DOHH2 (cell line): Measurements from ENCODE around the gene CYS1.

Experiments
- H3F3A ChIP-seq: fragments of 200-600 bp; sonication (generic), shearing (Covaris generic); 2 replicates; pipeline ENCODE4 v1.6.0; 2016; ENCODE audit warnings: antibody characterized with exemption, mild to moderate bottlenecking; ENCODE audit not compliant: control insufficient read depth, insufficient read depth
- H3K27ac ChIP-seq: fragments of 200-600 bp; sonication (generic); 2 replicates; pipeline ENCODE4 v1.5.1; 2014; ENCODE audit warnings: low read depth, mild to moderate bottlenecking, low read length, moderate library complexity
- H3K27me3 ChIP-seq: fragments of 200-600 bp; sonication (generic); 2 replicates; pipeline ENCODE4 v1.6.1; 2014; ENCODE audit warnings: mild to moderate bottlenecking, low read length, mixed read lengths; ENCODE audit not compliant: control insufficient read depth
- H3K36me3 ChIP-seq: fragments of 200-600 bp; sonication (generic); 2 replicates; pipeline ENCODE4 v1.6.1; 2014; ENCODE audit warnings: mild to moderate bottlenecking, low read length, moderate library complexity, mixed read lengths; ENCODE audit not compliant: control insufficient read depth
- H3K4me1 ChIP-seq: fragments of 200-600 bp; sonication (generic); 2 replicates; pipeline ENCODE4 v1.6.1; 2014; ENCODE audit warnings: mild to moderate bottlenecking, low read length, mixed read lengths; ENCODE audit not compliant: control insufficient read depth
- H3K4me2 ChIP-seq: fragments of 200-600 bp; sonication (generic); 2 replicates; pipeline ENCODE4 v1.6.0; 2014; ENCODE audit warnings: mild to moderate bottlenecking, low read length, moderate library complexity
- H3K4me3 ChIP-seq: fragments of 200-600 bp; sonication (generic); 2 replicates; pipeline ENCODE4 v1.5.1; 2014; ENCODE audit warnings: mild to moderate bottlenecking, low read length, mixed read lengths
- H3K79me2 ChIP-seq: fragments of 200-600 bp; sonication (generic); 2 replicates; pipeline ENCODE4 v1.6.1; 2014; ENCODE audit warnings: mild to moderate bottlenecking, low read length, mixed read lengths; ENCODE audit not compliant: control insufficient read depth
- H3K9me2 ChIP-seq: fragments of 200-600 bp; sonication (generic); replicated peaks from 2 replicates; pipeline ENCODE4 v1.6.1; 2014; ENCODE audit warnings: mild to moderate bottlenecking, low read length, mixed read lengths; ENCODE audit not compliant: control insufficient read depth
- H3K9me3 ChIP-seq: fragments of 200-600 bp; sonication (generic); 2 replicates; pipeline ENCODE4 v1.6.1; 2014; ENCODE audit warnings: antibody characterized with exemption, low read length, mixed read lengths; ENCODE audit not compliant: control insufficient read depth, insufficient read depth
- H4K20me1 ChIP-seq: fragments of 200-600 bp; sonication (generic); 2 replicates; pipeline ENCODE4 v1.6.0; 2014; ENCODE audit warnings: low read depth, mild to moderate bottlenecking, antibody characterized with exemption, low read length, moderate library complexity; ENCODE audit not compliant: control insufficient read depth, insufficient read depth
- EZH2phosphoT487 ChIP-seq: fragments of 200-600 bp; sonication (generic); IDR thresholded peaks from 2 replicates; pipeline ENCODE4 v1.6.1; 2017; ENCODE audit warnings: borderline replicate concordance, mild to moderate bottlenecking, antibody characterized with exemption, low read length, moderate library complexity, mixed read lengths
- TF ChIP-seq, protein P1 (sequence below): fragments of 200-600 bp; sonication (generic); IDR thresholded peaks from one replicate; pipeline ENCODE4 v1.5.1; 2014; ENCODE audit warnings: antibody characterized with exemption, mild to moderate bottlenecking, low read depth, low read length; ENCODE audit not compliant: poor library complexity, severe bottlenecking

CYS1 gene

GRCh38 chr2:10008809-10009176, 71.4 kb downstream of the CYS1 start:
- H3K79me2 ChIP-seq, result no peaks in the 10 kb centered on the region
- H3K4me2 ChIP-seq, result no peak overlapping the region
- no peak overlapping the region for H3K27ac ChIP-seq
- H3K27me3 ChIP-seq, result no peaks in the 10 kb centered on the region
- no peaks in the 10 kb centered on the region for H3K9me2 ChIP-seq
- H3K9me3 ChIP-seq, result peaks cover 20% of the 10 kb centered on the region; the same call in 1 of the 2 replicates
- TF ChIP-seq, protein P1, sequence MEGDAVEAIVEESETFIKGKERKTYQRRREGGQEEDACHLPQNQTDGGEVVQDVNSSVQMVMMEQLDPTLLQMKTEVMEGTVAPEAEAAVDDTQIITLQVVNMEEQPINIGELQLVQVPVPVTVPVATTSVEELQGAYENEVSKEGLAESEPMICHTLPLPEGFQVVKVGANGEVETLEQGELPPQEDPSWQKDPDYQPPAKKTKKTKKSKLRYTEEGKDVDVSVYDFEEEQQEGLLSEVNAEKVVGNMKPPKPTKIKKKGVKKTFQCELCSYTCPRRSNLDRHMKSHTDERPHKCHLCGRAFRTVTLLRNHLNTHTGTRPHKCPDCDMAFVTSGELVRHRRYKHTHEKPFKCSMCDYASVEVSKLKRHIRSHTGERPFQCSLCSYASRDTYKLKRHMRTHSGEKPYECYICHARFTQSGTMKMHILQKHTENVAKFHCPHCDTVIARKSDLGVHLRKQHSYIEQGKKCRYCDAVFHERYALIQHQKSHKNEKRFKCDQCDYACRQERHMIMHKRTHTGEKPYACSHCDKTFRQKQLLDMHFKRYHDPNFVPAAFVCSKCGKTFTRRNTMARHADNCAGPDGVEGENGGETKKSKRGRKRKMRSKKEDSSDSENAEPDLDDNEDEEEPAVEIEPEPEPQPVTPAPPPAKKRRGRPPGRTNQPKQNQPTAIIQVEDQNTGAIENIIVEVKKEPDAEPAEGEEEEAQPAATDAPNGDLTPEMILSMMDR, result no peak
- no peak for TF ChIP-seq EZH2phosphoT487
- no peak overlapping the region for H3K4me3 ChIP-seq
- no peaks in the 10 kb centered on the region for H3K4me1 ChIP-seq
- no peaks in the 10 kb centered on the region for H3K36me3 ChIP-seq
- no peaks in the 10 kb centered on the region for H4K20me1 ChIP-seq
- H3F3A ChIP-seq, result no peaks in the 10 kb centered on the region

DNA sequence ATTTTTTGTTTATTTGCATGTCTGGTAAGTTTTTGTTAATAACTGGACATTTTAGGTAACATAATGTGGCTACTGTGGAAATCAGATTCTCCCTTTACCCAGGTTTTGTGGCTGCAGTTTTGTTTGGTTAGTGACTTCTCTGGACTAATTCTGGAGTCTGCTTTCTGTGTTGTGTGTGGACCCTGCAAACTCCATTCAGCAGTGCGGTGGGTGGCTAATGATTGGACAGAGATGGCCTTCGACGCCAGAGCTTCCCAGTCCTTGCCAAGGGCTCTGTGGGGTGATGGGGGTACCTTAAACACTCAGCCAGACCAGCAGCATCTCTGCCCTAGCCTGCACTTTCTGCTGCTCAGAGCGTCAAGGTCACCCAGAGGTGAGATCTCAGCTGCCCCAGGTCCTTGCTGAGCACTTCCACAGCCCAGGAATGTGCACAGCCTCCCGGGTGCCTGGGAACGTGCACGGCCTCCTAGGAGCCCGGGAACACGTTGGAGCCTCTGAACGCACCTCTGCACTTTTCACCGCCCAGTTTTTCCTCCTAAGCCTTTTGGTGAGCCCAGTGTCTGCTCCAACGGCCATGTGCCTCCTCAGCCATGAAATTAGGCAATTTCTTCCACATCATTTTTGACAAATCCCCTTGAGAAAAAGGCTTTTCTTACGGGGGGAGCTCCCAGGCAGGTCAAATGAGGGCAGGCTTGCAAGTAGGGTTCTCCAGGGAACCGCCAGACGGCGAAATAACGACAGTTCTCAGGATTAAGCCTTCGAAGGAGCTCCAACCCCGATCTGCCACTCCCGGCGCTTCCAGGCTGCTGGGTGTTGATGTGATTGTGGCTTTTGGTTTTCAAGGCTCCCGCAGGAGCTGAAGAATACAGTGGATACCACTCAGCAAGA, 72.0 kb downstream of the CYS1 start:
- Histone ChIP-seq H3K79me2 (no peaks in the 10 kb centered on the region), H4K20me1 (no peaks in the 10 kb centered on the region), H3F3A (no peaks in the 10 kb centered on the region), H3K27ac (no peak overlapping the region), H3K4me1 (no peaks in the 10 kb centered on the region), H3K27me3 (no peaks in the 10 kb centered on the region), H3K9me3 (peaks cover 18% of the 10 kb centered on the region; the same call in 1 of the 2 replicates), H3K4me2 (no peak overlapping the region), H3K36me3 (no peaks in the 10 kb centered on the region), H3K9me2 (no peaks in the 10 kb centered on the region), H3K4me3 (no peak overlapping the region)
- TF ChIP-seq, protein P1, result no peak
- no peak for TF ChIP-seq EZH2phosphoT487

GRCh38 chr2:10007435-10007834, 72.8 kb downstream of the CYS1 start:
- Histone ChIP-seq H3K4me1 (no peaks in the 10 kb centered on the region), H3F3A (no peaks in the 10 kb centered on the region), H3K27me3 (no peaks in the 10 kb centered on the region), H3K9me2 (no peaks in the 10 kb centered on the region), H3K36me3 (no peaks in the 10 kb centered on the region), H3K4me2 (no peak overlapping the region), H3K79me2 (no peaks in the 10 kb centered on the region), H3K27ac (no peak overlapping the region), H3K4me3 (no peak overlapping the region), H4K20me1 (no peaks in the 10 kb centered on the region), H3K9me3 (peaks cover 11% of the 10 kb centered on the region; the same call in 1 of the 2 replicates)
- no peak for TF ChIP-seq EZH2phosphoT487
- TF ChIP-seq, protein P1, result no peak
